ENCODE data around the gene DLX4. TPM values are rescaled to one million over a fixed set of nuclear protein-coding genes. Genes with fewer than 3 reads are reported as not detected.

Gene DLX4
- total and polyA plus RNA-seq, 2 donors (not counting 3 experiments of a cell fraction or from before 2014, with no cell fraction given) = not detected

GRCh38 chr17:49946208-49946607 lies 22.8 kb upstream of the DLX4 start:
- H3K9me1 ChIP-seq (replicated peaks; ENCODE audit: control insufficient read depth, extremely low read depth, insufficient read depth, low read length) = no peaks in the 10 kb centered on the region
- no peak overlapping the region for H3K9ac ChIP-seq (replicated peaks; ENCODE audit: extremely low read depth, insufficient read depth, low read length)
- TF ChIP-seq FOS (IDR thresholded peaks at IDR 0.05; ENCODE audit: borderline replicate concordance, insufficient read depth, low read length) (no peak), POLR2A (IDR thresholded peaks at IDR 0.05; ENCODE audit: low read depth, low read length) (no peak), GATA2 (IDR thresholded peaks at IDR 0.05; ENCODE audit: insufficient read depth, insufficient read length, low read depth, low read length) (no peak), MYC (IDR thresholded peaks at IDR 0.05; ENCODE audit: low read depth, low read length) (no peak), POLR2AphosphoS5 (IDR thresholded peaks at IDR 0.05; ENCODE audit: insufficient read depth, low read depth, low read length) (no peak), JUN (IDR thresholded peaks at IDR 0.05; ENCODE audit: borderline replicate concordance, insufficient read depth, insufficient read length, low read depth) (no peak), MAX (IDR thresholded peaks at IDR 0.05; ENCODE audit: insufficient read depth, insufficient read length) (no peak), CTCF (IDR thresholded peaks at IDR 0.05; ENCODE audit: extremely low read depth in 1 of 2, insufficient read depth in 1 of 2, low read depth in 1 of 2, low read length in 2 of 2) (no peak), EZH2 (IDR thresholded peaks at IDR 0.05; ENCODE audit: borderline replicate concordance, low read depth, low read length, severe bottlenecking) (no peak)
- FAIRE-seq (no peak), DNase-seq (ENCODE audit: low read depth, low spot score) (no peak)
- intact Hi-C loops (cut with micrococcal nuclease) = no loop called here
- POLR2A ChIA-PET = no interaction called here
- H3K4me2 ChIP-seq (ENCODE audit: insufficient read depth, low read length) = no peak overlapping the region
- no peaks in the 10 kb centered on the region for H3K36me3 ChIP-seq (ENCODE audit: control insufficient read depth in 2 of 2, extremely low read depth in 1 of 2, insufficient read depth in 2 of 2, low read length in 2 of 2)
- dilution Hi-C loops (cut with MboI; ENCODE audit: extremely low pct_ligation_motif_present, low sequenced_read_pairs) = no loop called here
- no peaks in the 10 kb centered on the region for H3K79me2 ChIP-seq (ENCODE audit: control insufficient read depth, insufficient read depth, low read length)
- peaks cover 23 to 31% of the 10 kb centered on the region in 2 experiments for H3K27me3 ChIP-seq (ENCODE audit: control insufficient read depth in 2 of 2, insufficient read depth in 2 of 2, low read length in 2 of 2)
- H2AFZ ChIP-seq (ENCODE audit: low read depth, low read length) = no peak overlapping the region
- H3K4me3 ChIP-seq (replicated peaks in 1 of 3; ENCODE audit: insufficient read depth in 1 of 3, low read depth in 1 of 3, low read length in 3 of 3) = no peak overlapping the region
- no peaks in the 10 kb centered on the region for H3K9me3 ChIP-seq (replicated peaks; ENCODE audit: control insufficient read depth, insufficient read depth, low read length)
- H3K27ac ChIP-seq (ENCODE audit: insufficient read depth, low read depth, low read length) = no peak overlapping the region
- no peaks in the 10 kb centered on the region for H4K20me1 ChIP-seq (replicated peaks; ENCODE audit: control insufficient read depth, extremely low read depth, insufficient read depth, low read length)
- BruUV-seq (replicated peaks) = no TSS peak
- CTCF ChIA-PET = no interaction called here
- H3K4me1 ChIP-seq (ENCODE audit: control insufficient read depth, extremely low read depth, insufficient read depth, low read length) = no peaks in the 10 kb centered on the region

Data from endothelial cell of umbilical vein (primary cell).